Lower leg skin (tissue), 4 donors: Measurements from ENCODE around the gene CEP83. TPM values are rescaled to one million over a fixed set of nuclear protein-coding genes. Genes with fewer than 3 reads are reported as not detected.

Experiments used
- DNase-seq, 2 donors: peaks; one replicate each; pipeline ENCODE4 v3.0.0-alpha.2; 2019; ENCODE audit warnings: low spot score in 2 of 2
- H3K4me3 ChIP-seq: fragments of 200-600 bp; sonication (generic); 2 replicates; pipeline ENCODE4 v1.5.1; 2017; ENCODE audit warnings: mild to moderate bottlenecking, low read depth; ENCODE audit not compliant: poor library complexity, severe bottlenecking
- POLR2A ChIP-seq, 2 donors: fragments of 450-650 bp; IDR thresholded peaks; one replicate each; pipeline ENCODE4 v1.6.1; 2016 to 2017; ENCODE audit warnings: antibody characterized with exemption in 2 of 2, mild to moderate bottlenecking in 1 of 2, moderate library complexity in 1 of 2
- WGBS, 2 donors: methylation state at CpG; one replicate each; pipeline ENCODE4 v1.1.5; 2018; 5-methylcytosine and 5-hydroxymethylcytosine counted together
- intact Hi-C: fragments of 100-400 bp; cut with DNase I; formaldehyde crosslinking; loops from one replicate; pipeline ENCODE4 v1.15.0; 2023; ENCODE audit warnings: low total_unique reads
- total RNA-seq, 4 donors: library from RNA; depleted of rRNA; stranded (reverse); fragments of >200 nt; gene quantifications; one replicate each; pipeline ENCODE4 v1.1.0, GENCODE V29; 2016
- TF ChIP-seq, protein P1 (sequence below), 3 donors: fragments of 450-650 bp; IDR thresholded peaks; one replicate each; pipeline ENCODE4 v1.5.1; 2016; ENCODE audit warnings: antibody characterized with exemption in 3 of 3, mild to moderate bottlenecking in 3 of 3, moderate library complexity in 2 of 3

Gene CEP83
- total RNA-seq, 4 donors from 2014 or later: 2.8 to 7.9 (median 6.5) TPM

DNA sequence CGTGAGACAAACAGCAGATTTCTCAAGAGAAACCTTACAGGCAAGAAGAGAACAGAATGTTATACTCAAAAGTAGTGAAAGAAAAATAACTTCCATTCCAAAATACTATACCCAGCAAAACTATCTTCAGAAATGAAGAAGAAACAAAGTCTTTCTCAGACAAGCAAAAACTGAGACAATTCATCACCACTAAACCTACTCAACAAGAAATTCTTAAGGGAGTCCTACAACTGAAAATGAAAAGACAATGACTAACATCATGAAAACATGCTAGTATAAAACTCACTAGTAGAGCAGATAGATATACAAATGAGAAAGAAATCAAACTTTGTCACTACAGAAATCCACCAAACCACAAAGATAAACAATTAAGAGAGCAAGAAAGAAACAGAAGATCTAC, 106.5 kb downstream of the CEP83 start:
- H3K4me3 ChIP-seq: no peak overlapping the region
- no peak for DNase-seq
- 100% methylated on average over 1 of the region's 1 CpG for WGBS, 2 donors
- intact Hi-C loops: no loop called here
- TF ChIP-seq, protein P1, sequence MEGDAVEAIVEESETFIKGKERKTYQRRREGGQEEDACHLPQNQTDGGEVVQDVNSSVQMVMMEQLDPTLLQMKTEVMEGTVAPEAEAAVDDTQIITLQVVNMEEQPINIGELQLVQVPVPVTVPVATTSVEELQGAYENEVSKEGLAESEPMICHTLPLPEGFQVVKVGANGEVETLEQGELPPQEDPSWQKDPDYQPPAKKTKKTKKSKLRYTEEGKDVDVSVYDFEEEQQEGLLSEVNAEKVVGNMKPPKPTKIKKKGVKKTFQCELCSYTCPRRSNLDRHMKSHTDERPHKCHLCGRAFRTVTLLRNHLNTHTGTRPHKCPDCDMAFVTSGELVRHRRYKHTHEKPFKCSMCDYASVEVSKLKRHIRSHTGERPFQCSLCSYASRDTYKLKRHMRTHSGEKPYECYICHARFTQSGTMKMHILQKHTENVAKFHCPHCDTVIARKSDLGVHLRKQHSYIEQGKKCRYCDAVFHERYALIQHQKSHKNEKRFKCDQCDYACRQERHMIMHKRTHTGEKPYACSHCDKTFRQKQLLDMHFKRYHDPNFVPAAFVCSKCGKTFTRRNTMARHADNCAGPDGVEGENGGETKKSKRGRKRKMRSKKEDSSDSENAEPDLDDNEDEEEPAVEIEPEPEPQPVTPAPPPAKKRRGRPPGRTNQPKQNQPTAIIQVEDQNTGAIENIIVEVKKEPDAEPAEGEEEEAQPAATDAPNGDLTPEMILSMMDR (IDR thresholded peaks at IDR 0.05): no peak
- no peak for TF ChIP-seq POLR2A (IDR thresholded peaks at IDR 0.05)

DNA sequence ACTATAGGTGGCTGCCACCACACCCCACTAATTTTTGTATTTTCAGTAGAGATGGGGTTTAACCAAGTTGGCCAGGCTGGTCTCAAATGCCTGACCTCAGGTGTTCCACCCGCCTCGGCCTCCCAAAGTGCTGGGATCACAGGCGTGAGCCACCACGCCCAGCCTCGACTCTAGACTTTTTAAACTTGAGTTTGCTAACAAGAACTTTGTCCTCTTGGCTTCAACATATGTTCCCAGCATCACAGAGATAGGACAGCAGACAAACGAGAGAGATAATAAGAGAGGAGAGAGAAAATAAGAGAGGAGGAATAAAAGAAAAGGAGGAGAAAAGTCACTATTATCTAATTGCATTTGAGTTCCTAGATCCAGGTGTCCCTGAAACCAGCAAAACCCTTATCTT, 119.1 kb downstream of the CEP83 start:
- intact Hi-C loops: no loop called here
- TF ChIP-seq, protein P1 (IDR thresholded peaks at IDR 0.05): no peak
- no peak for TF ChIP-seq POLR2A (IDR thresholded peaks at IDR 0.05)
- no peak overlapping the region for H3K4me3 ChIP-seq
- 95 to 96% methylated on average over 6 of the region's 6 CpGs for WGBS, 2 donors
- no peak for DNase-seq

DNA sequence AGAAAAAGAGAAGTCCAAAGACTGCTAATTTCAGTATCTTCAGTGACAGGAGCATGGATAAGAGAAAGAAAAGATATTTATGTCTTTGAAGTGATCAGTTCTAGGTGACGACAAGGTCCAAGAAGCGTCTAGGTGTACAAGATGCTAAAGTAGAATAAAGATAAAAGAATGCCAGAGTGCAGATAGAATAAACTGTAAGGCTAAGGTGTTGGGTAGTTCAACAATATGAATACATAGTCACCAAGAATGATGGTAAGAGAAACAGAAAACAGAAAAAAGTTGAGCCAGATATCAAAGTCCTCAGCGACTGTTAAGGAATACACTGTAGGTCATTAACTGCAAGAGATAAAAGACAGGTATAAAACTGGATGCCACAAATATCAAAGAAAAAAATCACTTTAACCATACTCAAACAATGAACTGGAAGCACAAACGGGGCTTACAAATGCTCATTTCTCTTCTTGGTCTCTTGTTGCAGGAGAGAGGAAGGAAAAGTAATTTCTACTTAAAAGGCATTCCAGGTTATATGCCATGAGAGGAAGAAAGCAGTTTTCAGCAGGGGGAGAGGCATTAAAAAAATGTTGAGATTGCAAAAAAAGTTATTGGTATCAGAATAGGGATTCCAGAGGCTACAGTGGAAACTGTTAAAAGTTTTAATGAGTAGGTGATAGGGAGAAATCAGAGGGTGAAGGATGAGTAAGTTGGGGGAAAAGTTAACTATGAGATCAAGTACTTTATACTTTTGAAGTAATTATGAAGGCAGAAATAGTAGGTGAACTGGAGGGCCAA, 121.5 kb downstream of the CEP83 start:
- TF ChIP-seq, protein P1 (IDR thresholded peaks at IDR 0.05): no peak
- TF ChIP-seq POLR2A (IDR thresholded peaks at IDR 0.05): no peak
- no peak overlapping the region for H3K4me3 ChIP-seq
- WGBS, 2 donors: 92 to 94% methylated on average over 4 of the region's 4 CpGs
- intact Hi-C loops: no loop called here
- no peak for DNase-seq

DNA sequence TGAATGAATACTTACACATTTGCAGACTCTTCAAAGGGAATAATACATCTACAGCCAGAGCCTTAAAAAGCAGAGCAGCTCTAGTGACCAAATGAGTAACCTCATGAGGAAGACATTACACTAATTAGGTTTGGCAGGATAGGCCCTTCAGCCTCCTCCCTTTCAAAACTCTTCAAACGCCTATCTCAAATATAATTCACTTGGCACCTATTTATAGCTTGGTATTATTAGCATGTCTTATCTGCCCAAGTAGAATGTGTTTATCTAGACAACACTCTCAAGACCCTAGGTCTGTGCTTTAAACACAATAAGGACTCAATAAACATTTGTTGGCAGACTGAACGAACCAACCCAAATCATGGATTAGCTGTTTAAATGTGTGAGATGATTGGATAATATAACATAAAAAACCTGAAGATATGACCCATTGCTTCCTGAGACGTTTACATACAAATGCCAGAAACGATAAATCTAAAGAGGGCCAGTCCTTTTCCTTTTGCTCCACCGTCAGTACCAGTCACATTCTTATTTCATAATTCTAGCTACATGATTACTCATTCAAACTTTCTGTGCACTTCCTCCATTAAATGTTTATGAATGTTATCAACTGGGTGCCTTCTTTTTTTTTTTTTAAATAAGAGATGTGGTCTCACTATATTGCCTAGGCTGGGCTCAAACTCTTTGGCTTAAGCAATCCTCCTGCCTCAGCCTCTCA, 123.3 kb downstream of the CEP83 start:
- intact Hi-C loops: no loop called here
- TF ChIP-seq, protein P1 (IDR thresholded peaks at IDR 0.05): no peak
- TF ChIP-seq POLR2A (IDR thresholded peaks at IDR 0.05): no peak
- H3K4me3 ChIP-seq: no peak overlapping the region
- DNase-seq: no peak
- 78 to 83% methylated on average over 5 of the region's 5 CpGs for WGBS, 2 donors

DNA sequence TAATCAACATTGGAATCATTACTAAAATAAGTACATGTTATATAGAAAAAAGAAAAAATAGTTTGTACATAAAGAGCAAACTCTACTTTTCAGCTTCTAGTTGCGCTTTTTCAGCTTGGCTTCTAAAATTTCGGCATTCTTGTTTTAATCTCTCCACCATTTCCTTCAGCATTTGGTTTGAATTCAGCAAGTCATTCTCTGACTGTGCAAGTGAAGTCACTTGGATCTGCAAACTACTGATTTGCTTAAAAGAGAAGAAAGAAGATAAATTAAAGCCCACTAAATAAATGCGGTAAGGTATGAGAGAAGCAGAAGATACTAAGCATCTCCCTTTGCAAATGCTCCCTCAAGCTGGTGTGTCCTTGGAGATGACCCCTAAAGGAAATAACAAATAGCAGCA, 126.3 kb downstream of the CEP83 start:
- no peak for TF ChIP-seq POLR2A (IDR thresholded peaks at IDR 0.05)
- TF ChIP-seq, protein P1 (IDR thresholded peaks at IDR 0.05): no peak
- 86 to 98% methylated on average over 3 of the region's 3 CpGs for WGBS, 2 donors
- no peak for DNase-seq
- intact Hi-C loops: no loop called here
- no peak overlapping the region for H3K4me3 ChIP-seq
